ENCODE data around the gene NR1I3.
"Not testable (repeated sequence)": the region's sequence is repeated elsewhere in the genome, so short reads cannot be mapped to it uniquely, and the experiment has no call there.

GRCh38 chr1:161255302-161255701, 17.3 kb upstream of the NR1I3 start:
- TF ChIP-seq, protein P1, sequence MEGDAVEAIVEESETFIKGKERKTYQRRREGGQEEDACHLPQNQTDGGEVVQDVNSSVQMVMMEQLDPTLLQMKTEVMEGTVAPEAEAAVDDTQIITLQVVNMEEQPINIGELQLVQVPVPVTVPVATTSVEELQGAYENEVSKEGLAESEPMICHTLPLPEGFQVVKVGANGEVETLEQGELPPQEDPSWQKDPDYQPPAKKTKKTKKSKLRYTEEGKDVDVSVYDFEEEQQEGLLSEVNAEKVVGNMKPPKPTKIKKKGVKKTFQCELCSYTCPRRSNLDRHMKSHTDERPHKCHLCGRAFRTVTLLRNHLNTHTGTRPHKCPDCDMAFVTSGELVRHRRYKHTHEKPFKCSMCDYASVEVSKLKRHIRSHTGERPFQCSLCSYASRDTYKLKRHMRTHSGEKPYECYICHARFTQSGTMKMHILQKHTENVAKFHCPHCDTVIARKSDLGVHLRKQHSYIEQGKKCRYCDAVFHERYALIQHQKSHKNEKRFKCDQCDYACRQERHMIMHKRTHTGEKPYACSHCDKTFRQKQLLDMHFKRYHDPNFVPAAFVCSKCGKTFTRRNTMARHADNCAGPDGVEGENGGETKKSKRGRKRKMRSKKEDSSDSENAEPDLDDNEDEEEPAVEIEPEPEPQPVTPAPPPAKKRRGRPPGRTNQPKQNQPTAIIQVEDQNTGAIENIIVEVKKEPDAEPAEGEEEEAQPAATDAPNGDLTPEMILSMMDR (IDR thresholded peaks at IDR 0.05), result not testable (repeated sequence)
- not testable (repeated sequence) for TF ChIP-seq EP300 (IDR thresholded peaks at IDR 0.05)

Measured in tibial nerve (tissue), 4 donors.